Cardiac fibroblast (primary cell): ENCODE data around the gene LMCD1.

Source experiments
- DNase-seq, 2 donors: peaks; one replicate each; pipeline versions ENCODE4 v3.0.0 to v3.0.0-alpha.2; 2010; ENCODE audit warnings: low read depth in 2 of 2
- H3K4me3 ChIP-seq, 2 donors: replicated peaks in 1 of 2; 1 replicate in 1 of 2; 2 replicates in 1 of 2; pipeline ENCODE4 v1.5.1; 2011; ENCODE audit warnings: low read depth in 2 of 2, low read length in 2 of 2, mild to moderate bottlenecking in 2 of 2, moderate library complexity in 1 of 2
- CTCF ChIP-seq: IDR thresholded peaks from one replicate; pipeline ENCODE4 v1.5.1; 2011; ENCODE audit warnings: low read depth, mild to moderate bottlenecking, low read length, inconsistent platforms

The LMCD1 gene

GRCh38 chr3:8581373-8581772 lies 79.8 kb downstream of the LMCD1 start:
- no peak for DNase-seq
- no peak overlapping the region for H3K4me3 ChIP-seq
- no peak for TF ChIP-seq CTCF

- TF ChIP-seq CTCF = no peak
- no peak overlapping the region for H3K4me3 ChIP-seq
- no peak for DNase-seq
Measured at GRCh38 chr3:8581806-8582445, 80.3 kb downstream of the LMCD1 start.

- no peak overlapping the region for H3K4me3 ChIP-seq
- no peak for DNase-seq
- TF ChIP-seq CTCF = no peak
Measured at GRCh38 chr3:8584661-8585060, 83.0 kb downstream of the LMCD1 start.

- DNase-seq = peak in 1 of 2 donors; percentile 49
- TF ChIP-seq CTCF = no peak
Measured at GRCh38 chr3:8589880-8590556, 88.4 kb downstream of the LMCD1 start.

GRCh38 chr3:8593021-8593827 lies 91.6 kb downstream of the LMCD1 start:
- TF ChIP-seq CTCF = no peak
- DNase-seq = peak in 1 of 2 donors; percentile 61
- H3K4me3 ChIP-seq = no peak overlapping the region

More at GRCh38 chr3:8589880-8590556, 88.4 kb downstream of the LMCD1 start:
- H3K4me3 ChIP-seq = no peak overlapping the region

GRCh38 chr3:8595252-8595651 lies 93.6 kb downstream of the LMCD1 start:
- no peak for TF ChIP-seq CTCF
- no peak for DNase-seq
- H3K4me3 ChIP-seq = no peak overlapping the region
